Activated CD4-positive, alpha-beta memory T cell treated with anti-CD3 and anti-CD28 coated beads, Interleukin-2, amount 10 ng/mL, durations not matched to agents 7 days and 5 days (primary cell): Measurements from ENCODE around the gene LOXL3. TPM values are rescaled to one million over a fixed set of nuclear protein-coding genes. Genes with fewer than 3 reads are reported as not detected.

Experiments used
- CTCF ChIA-PET: fragments of 350-600 bp; sonication (Branson Sonifier 250); formaldehyde crosslinking; loops from one replicate; lab custom pipeline; 2021; ENCODE audit warnings: antibody characterized with exemption, inconsistent platforms; lab: Charles Lee
- POLR2A ChIA-PET: fragments of 350-600 bp; sonication (Branson Sonifier 250); formaldehyde crosslinking; loops from one replicate; lab custom pipeline; 2021; ENCODE audit warnings: antibody characterized with exemption; lab: Charles Lee
- DNase-seq: peaks from one replicate; pipeline ENCODE4 v3.0.0-alpha.2; 2020
- H3K27ac Mint-ChIP-seq: one replicate; pipeline ENCODE4 v1.8.0; 2021; ENCODE audit warnings: mild to moderate bottlenecking, mixed read lengths
- H3K27me3 Mint-ChIP-seq: one replicate; pipeline ENCODE4 v1.8.0; 2021; ENCODE audit warnings: mixed read lengths
- H3K36me3 Mint-ChIP-seq: one replicate; pipeline ENCODE4 v1.8.0; 2021; ENCODE audit warnings: low read depth, mixed read lengths
- H3K4me1 Mint-ChIP-seq: one replicate; pipeline ENCODE4 v1.8.0; 2021; ENCODE audit warnings: mixed read lengths
- H3K4me3 Mint-ChIP-seq: one replicate; pipeline ENCODE4 v1.8.0; 2021; ENCODE audit warnings: mild to moderate bottlenecking, mixed read lengths
- H3K9me3 Mint-ChIP-seq: one replicate; pipeline ENCODE4 v1.8.0; 2021; ENCODE audit warnings: mixed read lengths
- total RNA-seq, 2 experiments: library from RNA; stranded (reverse); gene quantifications; one replicate each; pipeline ENCODE4 v1.2.3, GENCODE V29; 2021

Gene LOXL3
- total RNA-seq, 2 experiments from 2014 or later, result 0.60 to 0.70 TPM

- Mint-ChIP-seq H3K4me3 (peak within 1 kb of the TSS; percentile 97), H3K27ac (peak within 1 kb of the TSS; percentile 99), H3K27me3 (peaks cover 29% of the 10 kb centered on the region), H3K36me3 (peaks cover 38% of the 10 kb centered on the region), H3K4me1 (peaks cover 69% of the 10 kb centered on the region), H3K9me3 (no peaks in the 10 kb centered on the region)
- DNase-seq, result peak; percentile 98
- CTCF ChIA-PET, result interaction anchor here (1.5 to 1.9 kb wide), 2 partner anchors 24 to 78 kb away, joined by 4 read pairs; no protein-coding TSS in a partner anchor
- POLR2A ChIA-PET, result interaction anchor here (1.1 to 5.1 kb wide), 6 partner anchors 9 to 49 kb away, joined by 3 to 52 read pairs (median 11); partner anchors contain the start of genes AUP1, CCDC142, HTRA2 and LBX2
Measured at GRCh38 chr2:74507145-74507925, 46.4 kb downstream of the LOXL3 start, which contains the start of gene PCGF1. TSS of gene PCGF1 (minus strand) at chr2:74507695. CDS start at chr2:74507668, 27 bp downstream.

- ChIA-PET CTCF (interaction anchor here (2.5 kb wide), 1 partner anchor 82 kb away, joined by 6 read pairs; no protein-coding TSS in a partner anchor), POLR2A (interaction anchor here (3.1 to 5.1 kb wide), 4 partner anchors 9 to 25 kb away, joined by 18 to 52 read pairs (median 22); partner anchors contain the start of genes AUP1, CCDC142, HTRA2 and TLX2)
- H3K9me3 Mint-ChIP-seq, result no peaks in the 10 kb centered on the region
- H3K4me1 Mint-ChIP-seq, result peaks cover 70% of the 10 kb centered on the region
- no peak overlapping the region for H3K4me3 Mint-ChIP-seq
- peaks cover 50% of the 10 kb centered on the region for H3K36me3 Mint-ChIP-seq
- no peak for DNase-seq
- H3K27me3 Mint-ChIP-seq, result peaks cover 33% of the 10 kb centered on the region
- H3K27ac Mint-ChIP-seq, result no peak overlapping the region
Measured at GRCh38 chr2:74505448-74506246, 48.1 kb downstream of the LOXL3 start.

- Mint-ChIP-seq H3K4me1 (peaks cover 68% of the 10 kb centered on the region), H3K36me3 (peaks cover 56% of the 10 kb centered on the region), H3K9me3 (no peaks in the 10 kb centered on the region), H3K27ac (no peak overlapping the region), H3K27me3 (peaks cover 37% of the 10 kb centered on the region), H3K4me3 (peak overlapping the region; percentile 8)
- CTCF ChIA-PET, result interaction anchor here (1.4 to 2.5 kb wide), 3 partner anchors 19 to 83 kb away, joined by 3 to 12 read pairs (median 6); partner anchors contain the start of genes CCDC142 and TTC31
- POLR2A ChIA-PET, result interaction anchor here (1.0 to 3.7 kb wide), 4 partner anchors 10 to 25 kb away, joined by 4 to 25 read pairs (median 14); partner anchors contain the start of genes AUP1, CCDC142, DQX1 and HTRA2
- no peak for DNase-seq
Measured at GRCh38 chr2:74504591-74504990, 49.2 kb downstream of the LOXL3 start.

- Mint-ChIP-seq H3K27ac (no peak overlapping the region), H3K36me3 (peaks cover 60% of the 10 kb centered on the region), H3K4me3 (peak overlapping the region; percentile 71), H3K9me3 (no peaks in the 10 kb centered on the region), H3K27me3 (peaks cover 42% of the 10 kb centered on the region), H3K4me1 (peaks cover 73% of the 10 kb centered on the region)
- no peak for DNase-seq
- CTCF ChIA-PET, result interaction anchor here (1.2 to 2.5 kb wide), 7 partner anchors 10 to 84 kb away, joined by 3 to 12 read pairs (median 5); partner anchors contain the start of genes CCDC142 and TTC31
- POLR2A ChIA-PET, result interaction anchor here (0.8 to 3.7 kb wide), 7 partner anchors 10 to 47 kb away, joined by 3 to 25 read pairs (median 7); partner anchors contain the start of genes AUP1, CCDC142, DQX1 and HTRA2
Measured at GRCh38 chr2:74503506-74504475, 50.0 kb downstream of the LOXL3 start.

- Mint-ChIP-seq H3K4me1 (peaks cover 73% of the 10 kb centered on the region), H3K36me3 (peaks cover 65% of the 10 kb centered on the region), H3K9me3 (no peaks in the 10 kb centered on the region), H3K27ac (no peak overlapping the region), H3K27me3 (peaks cover 46% of the 10 kb centered on the region), H3K4me3 (peak overlapping the region; percentile 71)
- DNase-seq, result peak; percentile 70
- ChIA-PET CTCF (interaction anchor here (1.2 to 2.5 kb wide), 7 partner anchors 9 to 84 kb away, joined by 3 to 12 read pairs (median 5); partner anchors contain the start of genes CCDC142 and TTC31), POLR2A (interaction anchor here (0.8 to 3.7 kb wide), 6 partner anchors 9 to 46 kb away, joined by 3 to 25 read pairs (median 8); partner anchors contain the start of genes AUP1, CCDC142, HTRA2 and TLX2)
Measured at GRCh38 chr2:74502720-74503505, 50.8 kb downstream of the LOXL3 start.

GRCh38 chr2:74502147-74502719 is 51.5 kb downstream of the LOXL3 start:
- Mint-ChIP-seq H3K27ac (no peak overlapping the region), H3K36me3 (peaks cover 61% of the 10 kb centered on the region)

GRCh38 chr2:74501335-74502071 is 52.2 kb downstream of the LOXL3 start:
- H3K9me3 Mint-ChIP-seq, result no peaks in the 10 kb centered on the region
- H3K27me3 Mint-ChIP-seq, result peaks cover 46% of the 10 kb centered on the region
- H3K27ac Mint-ChIP-seq, result no peak overlapping the region
- H3K4me1 Mint-ChIP-seq, result peaks cover 68% of the 10 kb centered on the region
- ChIA-PET CTCF (interaction anchor here (0.9 to 2.5 kb wide), 5 partner anchors 10 to 48 kb away, joined by 3 to 9 read pairs (median 3); partner anchors contain the start of gene WBP1), POLR2A (interaction anchor here (0.9 to 5.7 kb wide), 9 partner anchors 8 to 323 kb away, joined by 3 to 57 read pairs (median 12); partner anchors contain the start of genes AUP1, CCDC142, DQX1 and HTRA2)
- H3K36me3 Mint-ChIP-seq, result peaks cover 54% of the 10 kb centered on the region
- peak overlapping the region; percentile 71 for H3K4me3 Mint-ChIP-seq
- no peak for DNase-seq

More at GRCh38 chr2:74502147-74502719, 51.5 kb downstream of the LOXL3 start:
- ChIA-PET CTCF (interaction anchor here (1.2 to 2.5 kb wide), 4 partner anchors 10 to 30 kb away, joined by 3 to 12 read pairs (median 9); partner anchors contain the start of genes CCDC142 and TTC31), POLR2A (interaction anchor here (1.5 to 5.7 kb wide), 4 partner anchors 12 to 45 kb away, joined by 6 to 57 read pairs (median 25); partner anchors contain the start of genes AUP1, CCDC142, HTRA2 and TLX2)
- DNase-seq, result no peak
- peaks cover 75% of the 10 kb centered on the region for H3K4me1 Mint-ChIP-seq
- peak overlapping the region; percentile 71 for H3K4me3 Mint-ChIP-seq
- H3K27me3 Mint-ChIP-seq, result peaks cover 46% of the 10 kb centered on the region
- no peaks in the 10 kb centered on the region for H3K9me3 Mint-ChIP-seq

GRCh38 chr2:74500578-74500946 is 53.2 kb downstream of the LOXL3 start:
- DNase-seq, result no peak
- H3K4me1 Mint-ChIP-seq, result peaks cover 63% of the 10 kb centered on the region
- H3K4me3 Mint-ChIP-seq, result no peak overlapping the region
- H3K27ac Mint-ChIP-seq, result no peak overlapping the region
- H3K27me3 Mint-ChIP-seq, result peaks cover 46% of the 10 kb centered on the region
- CTCF ChIA-PET, result interaction anchor here (0.9 to 2.5 kb wide), 8 partner anchors 17 to 87 kb away, joined by 3 to 9 read pairs (median 4); partner anchors contain the start of genes CCDC142, HTRA2, TTC31 and WBP1
- peaks cover 50% of the 10 kb centered on the region for H3K36me3 Mint-ChIP-seq
- no peaks in the 10 kb centered on the region for H3K9me3 Mint-ChIP-seq
- POLR2A ChIA-PET, result interaction anchor here (1.5 to 5.7 kb wide), 7 partner anchors 9 to 322 kb away, joined by 4 to 57 read pairs (median 12); partner anchors contain the start of genes AUP1, CCDC142, DQX1 and HTRA2

GRCh38 chr2:74499940-74500577 is 53.7 kb downstream of the LOXL3 start:
- Mint-ChIP-seq H3K9me3 (no peaks in the 10 kb centered on the region), H3K27me3 (peaks cover 46% of the 10 kb centered on the region)
- POLR2A ChIA-PET, result interaction anchor here (1.5 to 5.7 kb wide), 7 partner anchors 9 to 322 kb away, joined by 4 to 57 read pairs (median 12); partner anchors contain the start of genes AUP1, CCDC142, DQX1 and HTRA2

More at GRCh38 chr2:74499940-74500577, 53.7 kb downstream of the LOXL3 start:
- no peak for DNase-seq
- H3K27ac Mint-ChIP-seq, result no peak overlapping the region
- CTCF ChIA-PET, result interaction anchor here (1.0 to 2.5 kb wide), 7 partner anchors 17 to 87 kb away, joined by 3 to 9 read pairs (median 5); partner anchors contain the start of genes CCDC142, HTRA2, TTC31 and WBP1
- peak overlapping the region; percentile 30 for H3K4me3 Mint-ChIP-seq
- peaks cover 58% of the 10 kb centered on the region for H3K4me1 Mint-ChIP-seq
- H3K36me3 Mint-ChIP-seq, result peaks cover 50% of the 10 kb centered on the region
